D341Med (cell line): ENCODE measurements around the gene MUSK.
"Not testable (repeated sequence)": the region's sequence is repeated elsewhere in the genome, so short reads cannot be mapped to it uniquely, and the experiment has no call there.

Source experiments
- DNase-seq: peaks from one replicate; pipeline ENCODE4 v3.0.0; 2012; ENCODE audit warnings: low spot score

MUSK gene

GRCh38 chr9:110695846-110696245 lies 27.3 kb downstream of the MUSK start:
- DNase-seq: not testable (repeated sequence)

GRCh38 chr9:110700953-110701352 lies 32.4 kb downstream of the MUSK start:
- DNase-seq: no peak

- DNase-seq: no peak
These were observed 35.1 kb downstream of the MUSK start for GRCh38 chr9:110703669-110704068.

- DNase-seq: no peak
These were observed 38.8 kb downstream of the MUSK start for GRCh38 chr9:110707419-110707818.

GRCh38 chr9:110710420-110710819 lies 41.8 kb downstream of the MUSK start:
- no peak for DNase-seq

GRCh38 chr9:110712955-110713354 lies 44.4 kb downstream of the MUSK start:
- no peak for DNase-seq

- no peak for DNase-seq
These were observed 45.7 kb downstream of the MUSK start for GRCh38 chr9:110714314-110714713.

- no peak for DNase-seq
These were observed 59.5 kb downstream of the MUSK start for GRCh38 chr9:110728058-110728457.

- no peak for DNase-seq
These were observed 61.0 kb downstream of the MUSK start for GRCh38 chr9:110729641-110730040.

GRCh38 chr9:110731437-110732028 lies 62.9 kb downstream of the MUSK start:
- DNase-seq: no peak

- no peak for DNase-seq
These were observed 70.4 kb downstream of the MUSK start for GRCh38 chr9:110738982-110739381.

- no peak for DNase-seq
These were observed 74.3 kb downstream of the MUSK start for GRCh38 chr9:110742741-110743371.

- no peak for DNase-seq
These were observed 76.3 kb downstream of the MUSK start for GRCh38 chr9:110744715-110745384.

- no peak for DNase-seq
These were observed 77.1 kb downstream of the MUSK start for GRCh38 chr9:110745676-110746075.

GRCh38 chr9:110746211-110746930 lies 77.8 kb downstream of the MUSK start:
- no peak for DNase-seq

- DNase-seq: no peak
These were observed 79.8 kb downstream of the MUSK start for GRCh38 chr9:110748251-110748893.

- DNase-seq: peak; percentile 24
These were observed 81.7 kb downstream of the MUSK start for GRCh38 chr9:110750272-110750671.

GRCh38 chr9:110751971-110752370 lies 83.4 kb downstream of the MUSK start:
- no peak for DNase-seq

- no peak for DNase-seq
These were observed 84.2 kb downstream of the MUSK start for GRCh38 chr9:110752766-110753165.

- DNase-seq: no peak
These were observed 85.2 kb downstream of the MUSK start for GRCh38 chr9:110753731-110754231.

- DNase-seq: no peak
These were observed 86.6 kb downstream of the MUSK start for GRCh38 chr9:110755179-110755578.

- no peak for DNase-seq
These were observed 89.6 kb downstream of the MUSK start for GRCh38 chr9:110758201-110758600.
